GM18505 (cell line): ENCODE data around the gene LHFPL3.

Experiments used
- ATAC-seq: cut with Tn5 transposase; IDR thresholded peaks from one replicate; pipeline ENCODE4 v1.9.1; 2021; ENCODE audit not compliant: unreplicated experiment
- POLR2A ChIP-seq: IDR thresholded peaks from 4 replicates; pipeline ENCODE4 v1.6.1; 2011; ENCODE audit warnings: borderline replicate concordance; ENCODE audit not compliant: insufficient read depth, insufficient read length; ENCODE audit errors: extremely low read depth

The LHFPL3 gene

GRCh38 chr7:104938741-104939390, 610.5 kb downstream of the LHFPL3 start:
- TF ChIP-seq POLR2A: no peak

GRCh38 chr7:104940023-104940710, 611.8 kb downstream of the LHFPL3 start:
- no peak for TF ChIP-seq POLR2A
- ATAC-seq: no peak

More at GRCh38 chr7:104938741-104939390, 610.5 kb downstream of the LHFPL3 start:
- no peak for ATAC-seq

- ATAC-seq: peak; percentile 35
- no peak for TF ChIP-seq POLR2A
Observed at GRCh38 chr7:104943502-104944343, 615.3 kb downstream of the LHFPL3 start.

GRCh38 chr7:104945599-104945956, 617.2 kb downstream of the LHFPL3 start:
- ATAC-seq: no peak
- no peak for TF ChIP-seq POLR2A

GRCh38 chr7:104946338-104946737, 617.9 kb downstream of the LHFPL3 start:
- TF ChIP-seq POLR2A: no peak
- no peak for ATAC-seq

- ATAC-seq: no peak
- TF ChIP-seq POLR2A: no peak
Observed at GRCh38 chr7:104950006-104950405, 621.6 kb downstream of the LHFPL3 start.

- ATAC-seq: no peak
- TF ChIP-seq POLR2A: no peak
Observed at GRCh38 chr7:104950754-104951153, 622.4 kb downstream of the LHFPL3 start.

- TF ChIP-seq POLR2A: no peak
Observed at GRCh38 chr7:104951546-104951945, 623.1 kb downstream of the LHFPL3 start.

GRCh38 chr7:104955276-104955675, 626.9 kb downstream of the LHFPL3 start:
- no peak for TF ChIP-seq POLR2A
- ATAC-seq: no peak

More at GRCh38 chr7:104951546-104951945, 623.1 kb downstream of the LHFPL3 start:
- no peak for ATAC-seq
